GM10248 (cell line): ENCODE measurements around the gene UBE2O.
"Not testable (repeated sequence)": the region's sequence is repeated elsewhere in the genome, so short reads cannot be mapped to it uniquely, and the experiment has no call there.

Source experiments
- CTCF ChIA-PET: fragments of 300-600 bp; sonication (Branson Sonifier 250); formaldehyde crosslinking; extraction: SDS; loops from one replicate; lab custom pipeline; 2021; ENCODE audit warnings: antibody characterized with exemption; lab: Yijun Ruan, JAX
- POLR2A ChIA-PET: fragments of 350-650 bp; sonication (Branson Sonifier 250); formaldehyde crosslinking; extraction: SDS; loops from one replicate; lab custom pipeline; 2020; ENCODE audit warnings: antibody characterized with exemption; lab: Yijun Ruan, JAX
- DNase-seq: peaks from one replicate; pipeline ENCODE4 v3.0.0; 2012; ENCODE audit errors: extremely low spot score
- CTCF ChIP-seq: IDR thresholded peaks from 2 replicates; pipeline ENCODE4 v1.5.1; 2012; ENCODE audit warnings: mild to moderate bottlenecking, low read depth; ENCODE audit errors: extremely low read depth, missing control alignments, control extremely low read depth

UBE2O gene

GRCh38 chr17:76354317-76354729, 98.6 kb downstream of the UBE2O start:
- no peak for DNase-seq
- ChIA-PET POLR2A (interaction anchor here (0.7 kb wide), 1 partner anchor 282 kb away, joined by 3 read pairs; the partner anchor contains the start of gene SRP68), CTCF (interaction anchor here (0.7 to 2.9 kb wide), 20 partner anchors 8 to 734 kb away, joined by 3 to 23 read pairs (median 4); partner anchors contain the start of genes SPHK1 and TRIM47)
- TF ChIP-seq CTCF = no peak

DNA sequence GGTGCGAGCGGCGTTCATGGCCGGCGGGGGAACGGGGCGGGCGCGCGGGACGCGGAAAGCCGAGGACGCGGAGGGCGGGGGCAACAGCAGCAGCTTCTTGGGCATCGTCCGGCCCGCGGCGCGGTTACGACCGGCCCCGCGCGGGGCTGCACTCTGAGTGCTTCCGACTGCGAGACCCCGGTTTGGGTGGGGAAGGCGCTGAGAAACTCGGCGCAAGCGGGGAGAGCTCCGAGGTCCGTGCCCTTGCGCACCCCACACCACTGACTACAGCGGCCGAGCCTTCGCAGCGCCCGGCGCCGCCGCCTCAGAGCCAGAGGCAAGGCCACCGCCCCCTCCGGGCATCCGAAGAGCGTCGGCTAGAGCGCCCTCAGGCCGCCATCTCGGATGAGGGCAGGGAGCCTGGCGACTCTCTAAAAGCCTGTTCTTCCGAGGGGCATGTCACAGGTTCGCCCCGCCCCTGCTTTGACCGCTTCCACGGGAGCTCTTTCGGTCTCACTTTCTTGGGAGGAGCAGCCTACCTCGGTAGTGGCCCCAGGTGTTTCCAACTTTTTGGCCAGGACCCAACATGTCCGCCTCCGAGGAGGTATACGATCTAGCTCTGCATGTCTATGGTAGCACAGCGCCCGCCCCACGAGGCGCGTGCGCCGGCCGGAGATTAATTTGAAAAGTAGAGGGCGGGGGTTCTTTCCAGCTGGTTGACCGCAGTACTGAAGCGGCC, 99.2 kb downstream of the UBE2O start, which contains the start of gene PRPSAP1:
Gene PRPSAP1 (minus strand): TSS at position 318 of the 718 bp plus-strand sequence. CDS start 213 bp downstream, at position 105.
- ChIA-PET CTCF (interaction anchor here (0.7 to 2.9 kb wide), 25 partner anchors 8 to 735 kb away, joined by 3 to 23 read pairs (median 4); partner anchors contain the start of genes SPHK1 and TRIM47), POLR2A (interaction anchor here (0.7 kb wide), 1 partner anchor 281 kb away, joined by 3 read pairs; the partner anchor contains the start of gene SRP68)
- DNase-seq = peak; percentile 93
- TF ChIP-seq CTCF = no peak

DNA sequence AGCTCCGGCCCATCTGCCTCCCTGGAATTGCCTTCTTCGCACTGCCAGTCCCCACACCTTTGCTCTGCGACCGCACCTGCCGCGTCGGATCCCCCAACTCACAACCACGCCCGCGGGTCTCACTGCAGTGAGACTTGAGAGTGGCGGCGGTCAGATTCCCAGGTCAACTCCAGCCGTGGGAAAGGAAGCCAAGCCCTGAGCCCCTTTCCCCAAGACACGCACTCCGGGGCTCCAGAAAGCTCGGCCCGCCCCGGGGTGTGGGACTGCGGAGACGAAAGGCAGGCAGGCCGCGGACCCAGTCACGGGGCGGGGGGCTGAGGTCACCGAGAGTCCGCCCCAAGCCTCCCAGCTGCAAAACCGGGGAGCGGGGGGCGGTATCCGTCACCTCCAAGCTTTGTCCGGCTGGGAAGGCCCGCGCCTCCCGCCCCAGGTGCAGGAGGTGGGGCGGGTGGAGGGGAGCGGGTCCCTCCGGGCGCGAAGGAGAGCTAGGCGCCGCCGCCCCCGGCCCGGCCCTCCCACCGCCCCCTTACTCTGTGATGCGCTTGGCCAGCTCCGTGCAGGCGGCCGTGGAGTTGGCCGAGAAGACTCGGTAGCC, 99.9 kb downstream of the UBE2O start:
- no peak for TF ChIP-seq CTCF
- DNase-seq = peak; percentile 58
- POLR2A ChIA-PET = no interaction called here
- CTCF ChIA-PET = interaction anchor here (0.9 to 2.9 kb wide), 26 partner anchors 9 to 735 kb away, joined by 3 to 23 read pairs (median 4); partner anchors contain the start of genes SPHK1 and TRIM47

DNA sequence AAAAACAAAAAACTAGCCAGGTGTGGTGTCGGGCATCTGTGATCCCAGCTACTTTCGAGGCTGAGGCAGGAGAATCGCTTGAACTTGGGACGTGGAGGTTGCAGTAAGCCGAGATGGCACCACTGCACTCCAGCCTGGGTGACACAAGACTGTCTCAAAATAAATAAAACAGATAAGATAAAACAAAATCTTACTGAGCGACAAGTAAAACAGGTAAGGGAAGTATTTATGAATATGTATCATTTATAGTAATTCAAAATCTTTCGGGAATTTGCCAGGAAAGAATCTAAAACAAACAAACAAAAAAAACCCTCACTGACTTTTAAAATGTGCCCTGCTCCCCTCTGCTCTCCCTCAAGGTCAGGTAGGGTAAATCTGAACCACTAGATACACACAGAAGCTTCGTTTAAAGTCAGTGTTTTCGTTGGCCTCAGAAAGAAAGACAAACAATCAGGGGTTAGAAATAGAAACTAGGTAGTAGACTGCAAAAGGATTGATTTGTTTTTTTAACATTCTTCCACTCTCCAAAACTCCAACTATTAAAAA, 101.4 kb downstream of the UBE2O start:
- TF ChIP-seq CTCF = no peak
- DNase-seq = no peak
- ChIA-PET CTCF (interaction anchor here (1.0 to 2.9 kb wide), 5 partner anchors 11 to 192 kb away, joined by 3 to 23 read pairs (median 3); partner anchors contain the start of gene SPHK1), POLR2A (no interaction called here)

GRCh38 chr17:76350463-76350862, 102.5 kb downstream of the UBE2O start:
- TF ChIP-seq CTCF = no peak
- POLR2A ChIA-PET = no interaction called here
- DNase-seq = no peak
- CTCF ChIA-PET = interaction anchor here (1.0 kb wide), 1 partner anchor 34 kb away, joined by 3 read pairs; the partner anchor contains the start of gene SPHK1

GRCh38 chr17:76346936-76347335, 106.0 kb downstream of the UBE2O start:
- DNase-seq, POLR2A ChIA-PET: not testable (repeated sequence)
- CTCF ChIA-PET = interaction anchor here (1.9 kb wide), 1 partner anchor 43 kb away, joined by 4 read pairs; no protein-coding TSS in a partner anchor
